GM12874 (cell line): ENCODE measurements around the gene PDIA2.

Experiments
- CTCF ChIP-seq: IDR thresholded peaks from 2 replicates; pipeline ENCODE4 v1.5.1; 2011; ENCODE audit warnings: low read depth, mild to moderate bottlenecking, control low read depth, low read length, moderate library complexity; ENCODE audit not compliant: insufficient read depth

The PDIA2 gene

GRCh38 chr16:311725-312124 is 28.8 kb downstream of the PDIA2 start:
- no peak for TF ChIP-seq CTCF

- no peak for TF ChIP-seq CTCF
These were observed 31.4 kb downstream of the PDIA2 start for GRCh38 chr16:314351-314750.

- no peak for TF ChIP-seq CTCF
These were observed 31.9 kb downstream of the PDIA2 start for GRCh38 chr16:314795-315299.

GRCh38 chr16:316741-317464 is 33.9 kb downstream of the PDIA2 start:
- no peak for TF ChIP-seq CTCF

GRCh38 chr16:317583-317982 is 34.6 kb downstream of the PDIA2 start:
- TF ChIP-seq CTCF: no peak

GRCh38 chr16:318628-319027 is 35.7 kb downstream of the PDIA2 start:
- peak; percentile 31; the same call in 1 of the 2 replicates for TF ChIP-seq CTCF

- no peak for TF ChIP-seq CTCF
These were observed 37.2 kb downstream of the PDIA2 start for GRCh38 chr16:320206-320605.
